ENCODE results near the gene BAG2. TPM values are rescaled to one million over a fixed set of nuclear protein-coding genes. Genes with fewer than 3 reads are reported as not detected.

BAG2 gene
- polyA plus RNA-seq (2013): 4.3 and 4.4 TPM in 2 replicates

DNA sequence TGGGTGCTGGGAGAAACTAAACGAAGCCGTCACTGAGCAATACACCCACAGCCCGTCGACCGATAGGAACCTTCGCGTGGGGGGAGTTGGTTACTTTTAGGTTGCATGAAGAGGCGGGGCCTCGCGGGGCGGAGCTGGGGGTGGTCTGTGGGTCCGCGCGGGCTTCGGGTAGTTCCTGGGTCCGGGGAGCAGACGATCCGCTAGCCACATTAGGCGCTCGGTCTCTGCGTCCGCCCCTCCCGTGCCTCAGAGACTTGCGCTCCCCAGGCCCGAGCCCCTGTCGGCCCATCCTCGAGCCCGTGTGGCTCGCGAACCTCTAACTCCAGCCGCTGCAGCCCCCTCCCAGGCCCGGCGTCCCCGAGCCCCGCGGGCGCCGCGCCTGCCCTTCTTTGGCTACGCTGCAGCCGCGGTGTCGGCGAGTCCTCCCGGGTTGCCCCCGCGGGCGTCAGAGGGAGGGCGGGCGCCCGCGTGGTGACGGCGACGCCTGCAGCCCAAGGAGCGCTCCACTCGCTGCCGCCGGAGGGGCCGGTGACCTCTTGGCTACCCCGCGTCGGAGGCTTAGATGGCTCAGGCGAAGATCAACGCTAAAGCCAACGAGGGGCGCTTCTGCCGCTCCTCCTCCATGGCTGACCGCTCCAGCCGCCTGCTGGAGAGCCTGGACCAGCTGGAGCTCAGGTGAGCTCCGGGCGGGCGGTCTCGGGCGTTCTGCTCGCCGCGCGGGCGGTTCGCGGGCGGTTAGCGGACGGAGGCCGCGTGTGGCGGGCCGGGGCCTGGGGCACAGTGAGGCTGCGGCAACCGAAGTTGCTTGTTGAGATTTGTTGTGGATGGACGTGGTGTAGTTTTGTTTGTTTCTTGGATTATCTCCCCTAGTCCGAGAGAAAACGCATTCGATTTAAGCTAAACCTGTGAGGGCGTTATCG is at the start of gene BAG2:
TSS of gene BAG2 (plus strand) at position 191 of the 920 bp plus-strand sequence. CDS start at position 563, 372 bp downstream.
- Histone ChIP-seq H2AFZ (ENCODE audit: insufficient read depth, low read length, poor library complexity) (peak within 1 kb of the TSS; percentile 62), H3K4me3 (ENCODE audit: low read depth, low read length) (peak within 1 kb of the TSS; percentile 74), H2BK12ac (ENCODE audit: low read length) (no peak within 1 kb of the TSS), H3K79me1 (ENCODE audit: low read length) (peaks cover 13% of the 10 kb centered on the region), H3K4ac (ENCODE audit: low read depth, low read length) (peak within 1 kb of the TSS; percentile 3), H3K9ac (ENCODE audit: low read length) (peak within 1 kb of the TSS; percentile 79), H4K12ac (ENCODE audit: low read depth, low read length) (peak within 1 kb of the TSS; percentile 49), H2AK5ac (ENCODE audit: low read length) (no peak within 1 kb of the TSS), H3K4me1 (ENCODE audit: control insufficient read depth in 1 of 2, insufficient read depth in 2 of 2, low read length in 2 of 2) (peaks cover 0 to 5% of the 10 kb centered on the region in 2 experiments), H3K14ac (ENCODE audit: low read length) (peak within 1 kb of the TSS; percentile 52), H3K27me3 (ENCODE audit: insufficient read depth, low read length) (no peaks in the 10 kb centered on the region), H3K23ac (ENCODE audit: low read length) (no peak within 1 kb of the TSS), H4K8ac (ENCODE audit: low read depth, low read length) (peak within 1 kb of the TSS; percentile 74), H3K4me2 (ENCODE audit: low read length) (peak within 1 kb of the TSS; percentile 97), H4K91ac (ENCODE audit: low read depth, low read length) (peak within 1 kb of the TSS; percentile 72), H3K18ac (ENCODE audit: low read length) (peak within 1 kb of the TSS; percentile 84), H3K27ac (ENCODE audit: low read depth, low read length) (peak within 1 kb of the TSS; percentile 75), H2BK5ac (ENCODE audit: low read depth, low read length, poor library complexity) (peak within 1 kb of the TSS; percentile 74), H3K9me3 (ENCODE audit: insufficient read depth, low read depth, low read length) (no peaks in the 10 kb centered on the region), H2BK120ac (ENCODE audit: insufficient read depth, low read length, poor library complexity) (peak within 1 kb of the TSS; percentile 19), H3K79me2 (ENCODE audit: control insufficient read depth, insufficient read depth, low read length, poor library complexity) (peaks cover 11% of the 10 kb centered on the region), H3K36me3 (ENCODE audit: control insufficient read depth in 1 of 2, insufficient read depth in 2 of 2, low read length in 2 of 2) (peaks cover 0 to 1% of the 10 kb centered on the region in 2 experiments)
- no CpG with 5 or more reads among the region's 97 CpGs for WGBS (ENCODE audit: extremely low coverage, insufficient coverage, insufficient read length)
- DNase-seq: peak; percentile 80 to 85

- Histone ChIP-seq H2BK12ac (ENCODE audit: low read length) (no peak overlapping the region), H2BK5ac (ENCODE audit: low read depth, low read length, poor library complexity) (no peak overlapping the region), H2AFZ (ENCODE audit: insufficient read depth, low read length, poor library complexity) (no peak overlapping the region), H3K27me3 (ENCODE audit: insufficient read depth, low read length) (no peaks in the 10 kb centered on the region), H3K4me2 (ENCODE audit: low read length) (no peak overlapping the region), H4K12ac (ENCODE audit: low read depth, low read length) (no peak overlapping the region), H3K4me3 (ENCODE audit: low read depth, low read length) (no peak overlapping the region), H4K91ac (ENCODE audit: low read depth, low read length) (no peak overlapping the region), H3K18ac (ENCODE audit: low read length) (no peak overlapping the region), H2BK120ac (ENCODE audit: insufficient read depth, low read length, poor library complexity) (no peak overlapping the region), H2AK5ac (ENCODE audit: low read length) (no peak overlapping the region), H3K79me1 (ENCODE audit: low read length) (no peaks in the 10 kb centered on the region), H3K9ac (ENCODE audit: low read length) (no peak overlapping the region), H3K4ac (ENCODE audit: low read depth, low read length) (no peak overlapping the region), H3K36me3 (ENCODE audit: control insufficient read depth in 1 of 2, insufficient read depth in 2 of 2, low read length in 2 of 2) (peaks cover 2 to 3% of the 10 kb centered on the region in 2 experiments), H3K4me1 (ENCODE audit: control insufficient read depth in 1 of 2, insufficient read depth in 2 of 2, low read length in 2 of 2) (no peaks in the 10 kb centered on the region), H3K23ac (ENCODE audit: low read length) (no peak overlapping the region), H3K14ac (ENCODE audit: low read length) (no peak overlapping the region), H3K79me2 (ENCODE audit: control insufficient read depth, insufficient read depth, low read length, poor library complexity) (no peaks in the 10 kb centered on the region), H4K8ac (ENCODE audit: low read depth, low read length) (no peak overlapping the region), H3K27ac (ENCODE audit: low read depth, low read length) (no peak overlapping the region), H3K9me3 (ENCODE audit: insufficient read depth, low read depth, low read length) (no peaks in the 10 kb centered on the region)
- DNase-seq: peak in 1 of 2 donors; percentile 31
- no CpG with 5 or more reads among the region's 1 CpG for WGBS (ENCODE audit: extremely low coverage, insufficient coverage, insufficient read length)
Observed at GRCh38 chr6:57123111-57123510, 49.0 kb upstream of the BAG2 start.

DNA sequence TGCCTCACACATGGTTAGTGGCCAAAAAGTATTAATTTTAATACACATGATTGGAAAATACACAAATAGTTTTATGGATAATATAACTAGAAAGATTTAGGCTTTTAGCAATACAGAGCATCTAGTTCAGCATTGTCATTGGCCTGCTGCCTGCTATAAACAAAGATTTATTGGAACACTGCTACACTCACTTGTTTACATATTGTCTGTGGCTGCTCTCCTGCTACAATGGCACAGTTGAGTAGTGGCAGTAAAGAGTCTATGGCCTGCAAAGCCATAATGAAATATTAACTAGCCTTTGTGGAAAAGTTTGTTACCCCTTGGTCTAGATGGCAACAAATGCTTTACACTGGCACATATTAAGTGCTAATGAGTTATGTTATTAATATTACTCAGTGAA is 44.4 kb upstream of the BAG2 start:
- H3K18ac ChIP-seq (ENCODE audit: low read length): no peak overlapping the region
- no peak overlapping the region for H2BK12ac ChIP-seq (ENCODE audit: low read length)
- H3K27ac ChIP-seq (ENCODE audit: low read depth, low read length): no peak overlapping the region
- H4K8ac ChIP-seq (ENCODE audit: low read depth, low read length): no peak overlapping the region
- peaks cover 1 to 2% of the 10 kb centered on the region in 2 experiments for H3K36me3 ChIP-seq (ENCODE audit: control insufficient read depth in 1 of 2, insufficient read depth in 2 of 2, low read length in 2 of 2)
- H3K79me1 ChIP-seq (ENCODE audit: low read length): no peaks in the 10 kb centered on the region
- no peaks in the 10 kb centered on the region for H3K79me2 ChIP-seq (ENCODE audit: control insufficient read depth, insufficient read depth, low read length, poor library complexity)
- H3K4me1 ChIP-seq (ENCODE audit: control insufficient read depth in 1 of 2, insufficient read depth in 2 of 2, low read length in 2 of 2): no peaks in the 10 kb centered on the region
- H2AFZ ChIP-seq (ENCODE audit: insufficient read depth, low read length, poor library complexity): no peak overlapping the region
- no peak for DNase-seq
- H3K9me3 ChIP-seq (ENCODE audit: insufficient read depth, low read depth, low read length): no peaks in the 10 kb centered on the region
- H2BK120ac ChIP-seq (ENCODE audit: insufficient read depth, low read length, poor library complexity): no peak overlapping the region
- H3K23ac ChIP-seq (ENCODE audit: low read length): no peak overlapping the region
- H3K9ac ChIP-seq (ENCODE audit: low read length): no peak overlapping the region
- H3K4me3 ChIP-seq (ENCODE audit: low read depth, low read length): no peak overlapping the region
- H4K12ac ChIP-seq (ENCODE audit: low read depth, low read length): no peak overlapping the region
- H3K14ac ChIP-seq (ENCODE audit: low read length): no peak overlapping the region
- no peak overlapping the region for H2AK5ac ChIP-seq (ENCODE audit: low read length)
- H2BK5ac ChIP-seq (ENCODE audit: low read depth, low read length, poor library complexity): no peak overlapping the region
- no peak overlapping the region for H3K4me2 ChIP-seq (ENCODE audit: low read length)
- no peak overlapping the region for H3K4ac ChIP-seq (ENCODE audit: low read depth, low read length)
- no peak overlapping the region for H4K91ac ChIP-seq (ENCODE audit: low read depth, low read length)
- no peaks in the 10 kb centered on the region for H3K27me3 ChIP-seq (ENCODE audit: insufficient read depth, low read length)

DNA sequence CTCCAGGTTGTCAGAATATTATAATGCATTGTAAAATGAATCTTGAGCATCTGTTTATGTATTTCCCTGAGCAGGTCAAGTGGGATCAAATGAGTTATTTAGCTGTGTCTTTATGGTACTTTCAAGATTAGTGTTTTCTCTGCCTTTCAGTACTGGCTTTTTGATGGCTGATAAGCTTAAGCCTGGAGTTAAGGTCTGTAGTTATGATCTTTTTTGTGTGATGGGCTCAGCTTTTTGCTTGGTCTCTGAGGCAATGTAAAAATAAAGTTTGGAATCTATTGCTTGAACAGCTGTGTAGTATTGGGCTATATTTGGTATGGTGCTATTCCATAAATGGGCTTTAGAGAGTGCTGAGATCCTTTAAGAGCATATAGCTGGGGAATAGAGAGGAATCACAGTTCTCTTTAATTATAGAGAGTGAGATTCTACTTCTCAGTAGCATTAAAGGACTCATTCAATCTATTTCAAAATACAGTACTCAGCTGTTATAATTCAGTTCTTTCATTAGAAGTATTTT is 41.4 kb upstream of the BAG2 start:
- H3K14ac ChIP-seq (ENCODE audit: low read length): no peak overlapping the region
- no peak overlapping the region for H2AK5ac ChIP-seq (ENCODE audit: low read length)
- H2BK12ac ChIP-seq (ENCODE audit: low read length): no peak overlapping the region
- H2AFZ ChIP-seq (ENCODE audit: insufficient read depth, low read length, poor library complexity): no peak overlapping the region
- no peak overlapping the region for H4K91ac ChIP-seq (ENCODE audit: low read depth, low read length)
- H3K36me3 ChIP-seq (ENCODE audit: control insufficient read depth in 1 of 2, insufficient read depth in 2 of 2, low read length in 2 of 2): peaks cover 3 to 4% of the 10 kb centered on the region in 2 experiments
- H2BK120ac ChIP-seq (ENCODE audit: insufficient read depth, low read length, poor library complexity): no peak overlapping the region
- no peaks in the 10 kb centered on the region for H3K79me2 ChIP-seq (ENCODE audit: control insufficient read depth, insufficient read depth, low read length, poor library complexity)
- no peak overlapping the region for H2BK5ac ChIP-seq (ENCODE audit: low read depth, low read length, poor library complexity)
- H4K8ac ChIP-seq (ENCODE audit: low read depth, low read length): no peak overlapping the region
- no peak overlapping the region for H3K4me3 ChIP-seq (ENCODE audit: low read depth, low read length)
- no peak overlapping the region for H3K23ac ChIP-seq (ENCODE audit: low read length)
- no peak overlapping the region for H3K4me2 ChIP-seq (ENCODE audit: low read length)
- no peaks in the 10 kb centered on the region for H3K9me3 ChIP-seq (ENCODE audit: insufficient read depth, low read depth, low read length)
- H3K27me3 ChIP-seq (ENCODE audit: insufficient read depth, low read length): no peaks in the 10 kb centered on the region
- H4K12ac ChIP-seq (ENCODE audit: low read depth, low read length): no peak overlapping the region
- no peak overlapping the region for H3K18ac ChIP-seq (ENCODE audit: low read length)
- no peak overlapping the region for H3K27ac ChIP-seq (ENCODE audit: low read depth, low read length)
- H3K79me1 ChIP-seq (ENCODE audit: low read length): no peaks in the 10 kb centered on the region
- H3K4ac ChIP-seq (ENCODE audit: low read depth, low read length): no peak overlapping the region
- no peaks in the 10 kb centered on the region for H3K4me1 ChIP-seq (ENCODE audit: control insufficient read depth in 1 of 2, insufficient read depth in 2 of 2, low read length in 2 of 2)
- no peak overlapping the region for H3K9ac ChIP-seq (ENCODE audit: low read length)
- no peak for DNase-seq

Measured in trophoblast cell (in vitro differentiated cells and primary cell).